IPS DF 4.7 (cell line): Measurements from ENCODE around the gene AP3S1.
"Not testable (repeated sequence)": the region's sequence is repeated elsewhere in the genome, so short reads cannot be mapped to it uniquely, and the experiment has no call there.

Experiments used
- DNase-seq: peaks from one replicate; pipeline ENCODE4 v3.0.0-alpha.2; 2013; ENCODE audit warnings: low spot score; ENCODE audit errors: extremely low read depth

The AP3S1 gene

DNA sequence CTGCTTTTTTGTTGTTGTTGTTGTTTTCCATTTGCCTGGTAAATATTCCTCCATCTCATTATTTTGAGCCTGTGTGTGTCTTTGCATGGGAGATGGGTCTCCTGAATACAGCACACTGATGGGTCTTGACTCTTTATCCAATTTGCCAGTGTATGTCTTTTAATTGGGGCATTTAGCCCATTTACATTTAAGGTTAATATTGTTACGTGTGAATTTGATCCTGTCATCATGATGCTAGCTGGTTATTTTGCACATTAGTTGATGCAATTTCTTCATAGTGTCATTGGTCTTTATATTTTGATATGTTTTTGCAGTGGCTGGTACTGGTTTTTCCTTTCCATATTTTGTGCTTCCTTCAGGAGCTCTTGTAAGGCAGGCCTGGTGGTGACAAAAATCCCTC, 16.8 kb upstream of the AP3S1 start:
- DNase-seq, result not testable (repeated sequence)

DNA sequence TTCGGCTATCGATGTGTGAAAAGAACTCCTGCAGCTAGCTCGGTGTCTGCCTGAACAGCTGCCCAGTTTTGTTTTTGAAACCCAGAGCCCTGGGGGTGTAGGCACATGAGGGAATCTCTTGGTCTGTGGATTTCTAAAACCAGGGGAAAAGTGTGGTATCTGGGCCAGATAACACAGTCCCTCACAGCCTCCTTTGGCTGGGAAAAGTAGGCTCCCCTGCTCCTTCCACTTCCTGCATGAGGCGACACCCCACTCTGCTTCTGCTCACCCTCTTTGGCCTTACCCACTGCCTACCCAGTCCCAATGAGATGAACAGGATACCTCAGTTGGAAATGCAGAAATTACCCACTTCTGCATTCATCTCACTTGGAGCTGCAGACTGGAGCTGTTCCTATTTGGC, 15.8 kb upstream of the AP3S1 start:
- no peak for DNase-seq

DNA sequence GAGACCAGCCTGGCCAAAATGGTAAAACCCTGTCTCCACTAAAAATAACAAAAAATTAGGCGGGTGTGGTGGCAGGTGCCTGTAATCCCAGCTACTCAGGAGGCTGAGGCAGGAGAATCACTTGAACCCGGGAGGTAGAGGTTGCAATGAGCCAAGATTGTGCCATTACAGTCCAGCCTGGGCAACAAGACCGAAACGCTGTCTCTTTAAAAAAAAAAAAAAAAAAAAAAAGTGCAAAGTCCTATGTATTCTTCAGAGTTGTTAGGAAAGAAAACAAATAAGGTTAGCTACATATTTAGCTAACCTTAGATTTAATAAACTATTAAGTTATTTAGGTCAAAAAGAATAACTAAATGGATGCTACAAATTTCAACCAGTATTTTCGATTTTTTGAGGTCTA, 11.8 kb upstream of the AP3S1 start:
- no peak for DNase-seq

DNA sequence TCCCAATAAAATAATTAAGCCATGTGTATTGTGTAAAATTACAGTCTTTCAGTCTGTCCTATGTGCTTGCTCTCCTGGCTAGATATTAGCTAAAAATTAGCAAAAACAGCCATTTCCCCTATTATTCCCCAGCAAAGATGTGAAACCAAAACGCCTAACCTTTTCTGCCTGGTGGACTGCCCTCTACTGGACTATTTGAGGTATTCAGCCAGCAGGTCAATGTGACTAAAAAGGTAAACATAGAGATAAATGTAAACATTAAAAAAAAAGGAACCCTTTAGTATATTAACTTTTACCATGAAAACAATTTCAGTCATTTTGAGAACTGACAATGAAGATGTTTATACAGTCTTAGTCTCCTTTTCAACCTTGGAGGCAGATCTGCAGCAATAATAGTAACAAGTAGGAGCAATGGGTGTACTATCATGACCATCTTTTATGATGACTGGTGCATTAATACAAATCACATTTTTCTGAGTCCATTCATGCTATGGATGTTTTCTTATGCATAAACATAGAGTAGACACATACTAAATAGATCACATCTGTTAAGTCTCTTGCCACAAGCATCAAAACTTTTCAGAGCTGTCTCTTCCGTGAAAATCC, 10.5 kb upstream of the AP3S1 start:
- no peak for DNase-seq

DNA sequence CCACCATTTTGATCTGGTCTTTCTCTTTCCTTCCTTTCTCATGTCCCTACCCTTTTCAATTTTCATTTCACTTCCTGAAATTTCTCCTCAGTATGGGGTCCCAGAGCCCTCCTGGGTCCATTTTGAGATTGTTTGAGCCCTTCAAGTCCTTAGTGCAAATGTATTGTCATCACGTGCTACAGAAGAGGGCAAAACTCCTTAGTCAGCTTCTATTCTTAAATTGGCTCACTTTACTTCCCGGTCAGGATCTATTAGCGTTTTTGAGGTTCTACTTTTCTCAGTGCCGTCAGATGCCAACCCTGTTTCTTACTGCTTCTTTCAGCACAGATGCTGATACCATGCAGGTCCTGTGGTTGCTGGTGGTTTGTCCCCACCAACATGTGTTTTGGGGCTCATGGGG, 6.3 kb upstream of the AP3S1 start:
- no peak for DNase-seq

DNA sequence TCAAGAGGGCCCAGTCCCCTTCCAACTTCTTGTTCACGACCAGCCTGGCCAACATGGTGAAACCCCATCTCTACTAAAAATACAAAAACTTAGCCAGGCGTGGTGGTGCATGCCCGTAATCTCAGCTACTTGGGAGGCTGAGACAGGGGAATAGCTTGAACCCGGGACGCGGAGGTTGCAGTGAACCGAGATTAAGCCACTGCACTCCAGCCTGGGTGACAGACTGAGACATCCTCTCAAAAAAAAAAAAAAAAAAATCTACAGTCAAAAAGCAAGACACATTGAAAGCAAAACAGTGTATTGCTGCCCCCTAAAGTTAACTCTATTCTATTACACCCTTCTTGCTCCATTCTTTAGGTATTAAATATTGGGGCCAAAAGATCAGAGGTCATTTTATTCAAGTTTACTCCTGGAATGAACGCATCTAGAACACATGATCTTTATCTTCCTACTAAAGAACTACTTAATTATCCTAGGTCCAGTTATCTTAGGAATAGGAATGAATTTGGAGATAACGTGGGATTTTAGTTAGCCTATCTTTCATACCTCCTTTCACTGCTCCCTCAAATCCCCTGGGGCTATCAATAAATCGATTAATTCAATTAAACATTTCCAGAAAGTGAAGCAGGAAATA, 2.7 kb upstream of the AP3S1 start:
- DNase-seq, result no peak

DNA sequence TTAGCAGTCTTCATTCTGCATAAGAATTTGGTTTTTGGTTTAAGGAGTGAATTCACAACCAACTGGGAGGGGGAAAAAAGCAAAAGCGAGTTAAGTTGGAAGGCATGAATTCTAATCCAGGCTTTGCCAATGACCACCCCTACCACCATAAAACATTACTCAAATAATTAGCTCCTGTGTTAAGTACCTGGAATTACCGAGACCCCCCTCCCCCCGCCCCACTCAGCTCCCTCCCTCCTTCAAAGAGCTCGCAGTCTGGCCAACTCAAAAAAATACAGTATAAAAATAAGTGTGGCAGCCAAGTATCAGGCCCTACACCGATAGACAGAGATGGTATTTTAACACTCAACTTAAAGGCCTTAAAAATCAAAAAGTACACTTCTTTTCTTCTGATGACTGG, 862 bp upstream of the AP3S1 start:
- no peak for DNase-seq

DNA sequence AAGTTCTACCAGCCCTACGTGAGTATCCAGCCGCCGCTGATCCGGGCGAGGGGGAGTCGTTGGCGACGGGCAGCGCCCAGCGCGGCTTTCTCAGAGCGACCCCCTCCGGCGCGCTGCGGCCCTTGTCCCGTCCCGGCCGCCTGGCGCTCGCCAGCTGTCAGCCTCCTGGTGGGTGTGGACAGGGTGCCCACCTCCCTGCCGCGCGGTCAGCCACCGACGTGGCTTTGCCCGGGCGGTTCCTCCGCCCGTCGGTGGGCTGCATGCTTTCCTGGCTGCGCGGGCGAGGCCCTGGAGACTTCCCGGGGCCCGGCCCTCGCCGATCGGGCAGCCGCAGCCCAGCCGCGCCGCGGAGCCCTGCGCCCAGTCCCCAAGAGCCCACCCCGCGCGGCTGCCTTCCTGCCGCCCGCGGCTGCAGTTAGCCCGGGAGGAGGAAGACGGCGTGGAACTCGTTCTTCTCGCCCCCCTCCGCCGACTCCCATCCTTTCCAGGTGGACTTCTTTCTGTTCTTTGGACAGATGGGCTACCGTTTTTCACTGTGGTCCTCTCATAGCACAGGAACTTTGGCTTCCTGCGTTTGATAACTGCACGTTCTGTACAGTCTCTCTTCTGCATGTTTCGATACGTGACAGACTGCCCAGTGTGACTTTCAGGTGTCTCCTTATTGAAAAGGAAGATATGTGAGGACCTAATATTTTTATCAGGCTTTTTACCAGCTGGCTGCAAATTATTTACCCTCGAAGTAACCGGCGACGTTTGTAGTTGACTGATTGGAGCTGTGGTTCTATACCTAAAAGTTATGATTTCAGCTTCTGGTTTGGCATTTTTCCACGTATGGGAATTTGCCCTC, 577 bp downstream of the AP3S1 start:
- DNase-seq, result no peak

DNA sequence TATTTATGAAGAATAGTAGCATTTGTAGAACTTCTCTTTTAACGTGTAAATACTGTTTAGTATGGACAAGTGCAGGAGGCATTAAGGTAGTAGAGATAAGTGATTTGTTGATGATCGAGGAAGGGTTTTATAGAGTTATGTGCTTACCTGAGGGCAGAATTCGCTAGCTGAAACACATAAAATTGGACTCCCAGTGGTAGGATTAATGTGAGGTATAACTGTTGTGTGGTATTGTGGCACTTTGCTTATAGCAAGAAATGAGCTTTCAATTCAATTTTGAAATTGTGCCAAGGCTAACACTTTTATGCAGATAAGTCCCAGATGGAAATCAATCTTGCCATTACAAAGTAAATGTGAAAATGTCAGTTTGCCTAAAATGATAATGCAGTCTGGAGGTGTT, 1.2 kb downstream of the AP3S1 start:
- no peak for DNase-seq

DNA sequence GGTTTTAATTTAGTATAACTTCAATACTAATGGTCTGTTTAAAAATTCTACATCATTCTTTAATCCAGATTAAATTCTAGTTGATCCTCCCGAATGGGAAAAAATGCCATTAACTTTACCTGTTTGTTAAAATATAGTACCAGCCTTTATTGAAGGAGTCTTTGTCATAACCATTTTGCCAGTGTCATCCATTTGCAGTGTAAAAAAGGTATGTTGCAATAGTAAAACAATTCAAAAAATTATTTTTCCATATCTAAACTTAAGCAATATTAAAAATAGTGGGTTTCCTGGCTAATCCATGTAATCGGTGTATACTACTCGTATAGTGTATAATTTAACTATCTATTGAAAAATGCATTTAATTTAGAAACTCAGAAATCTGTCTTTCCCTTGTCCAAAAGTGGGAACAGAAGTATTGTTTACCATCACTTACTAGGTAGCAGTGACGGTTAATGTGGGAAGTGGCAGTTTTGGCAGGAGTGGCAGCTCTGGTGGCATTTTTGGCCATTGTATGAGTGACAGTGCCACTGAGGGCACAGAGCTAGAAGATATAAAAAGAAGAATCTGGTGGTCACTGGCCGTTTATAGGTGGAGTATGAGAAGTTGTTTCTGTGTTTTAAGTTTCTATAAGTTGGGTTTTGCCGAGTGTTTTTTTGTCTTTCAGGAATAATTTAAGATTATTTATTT, 1.9 kb downstream of the AP3S1 start:
- no peak for DNase-seq

DNA sequence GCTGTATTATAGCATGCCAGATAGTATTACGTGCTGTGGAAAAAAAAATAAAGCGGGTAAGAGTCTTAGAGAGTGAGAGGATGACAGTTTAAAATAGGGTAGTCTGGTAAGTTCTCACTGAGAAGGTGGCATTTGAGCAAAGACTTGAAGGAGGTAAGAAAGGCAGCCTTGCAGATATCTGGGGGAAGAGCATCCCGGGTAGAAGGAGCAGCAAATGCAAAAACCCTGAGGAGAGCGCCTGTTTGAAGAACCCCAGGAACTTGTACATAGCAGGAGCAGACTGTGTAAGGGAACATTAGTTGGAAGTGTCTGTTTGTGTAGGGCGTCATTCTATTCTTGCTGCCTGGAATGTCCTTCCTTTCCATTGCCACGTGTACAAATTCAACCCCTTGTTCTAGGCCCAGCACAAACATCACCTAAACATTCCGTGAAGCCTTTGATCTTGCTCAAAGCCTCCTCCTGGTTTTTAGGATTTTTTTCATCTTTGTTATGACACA, 2.6 kb downstream of the AP3S1 start:
- DNase-seq, result no peak

DNA sequence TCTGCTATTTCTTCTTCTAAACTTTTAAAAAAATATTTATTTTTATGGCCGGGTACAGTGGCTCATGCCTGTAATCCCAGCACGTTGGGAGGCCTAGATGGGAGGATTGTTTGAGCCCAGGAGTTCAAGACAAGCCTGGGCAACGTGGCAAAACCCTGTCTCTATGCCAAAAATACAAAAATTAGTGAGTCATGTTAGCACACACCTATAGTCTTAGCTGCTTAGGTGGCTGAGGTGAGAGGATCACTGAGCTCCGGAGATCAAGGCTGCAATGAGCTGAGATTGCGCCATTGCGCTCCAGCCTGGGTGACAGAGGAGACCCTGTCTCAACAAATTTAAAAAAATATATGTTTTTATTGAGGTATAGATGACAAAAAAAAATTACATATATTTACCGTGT, 5.6 kb downstream of the AP3S1 start:
- no peak for DNase-seq

DNA sequence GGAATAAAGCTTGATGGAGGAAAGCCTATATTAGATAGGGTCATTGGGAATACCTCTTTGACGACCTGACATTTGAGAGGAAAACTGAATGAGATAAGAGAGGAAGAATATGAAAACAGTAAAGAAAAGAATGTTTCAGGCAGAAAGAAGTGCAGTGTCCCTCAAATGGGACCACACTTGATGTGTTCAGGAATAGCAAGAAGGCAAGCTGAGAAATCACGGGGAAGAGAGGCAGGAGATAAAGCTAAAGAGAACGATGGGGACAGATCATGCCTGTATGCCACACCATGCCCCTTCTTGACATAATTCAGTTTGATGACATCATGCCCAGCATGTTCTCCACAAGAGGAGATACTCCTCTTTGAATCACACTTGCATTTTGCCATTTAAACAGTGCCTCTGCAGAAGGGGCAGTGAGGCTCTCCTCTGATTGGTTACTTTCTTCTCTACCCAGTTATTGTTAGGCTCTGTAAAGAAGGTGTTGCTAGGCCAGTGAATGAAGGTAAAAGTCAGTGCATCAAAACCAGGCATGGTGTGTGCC, 7.6 kb downstream of the AP3S1 start:
- DNase-seq, result no peak

DNA sequence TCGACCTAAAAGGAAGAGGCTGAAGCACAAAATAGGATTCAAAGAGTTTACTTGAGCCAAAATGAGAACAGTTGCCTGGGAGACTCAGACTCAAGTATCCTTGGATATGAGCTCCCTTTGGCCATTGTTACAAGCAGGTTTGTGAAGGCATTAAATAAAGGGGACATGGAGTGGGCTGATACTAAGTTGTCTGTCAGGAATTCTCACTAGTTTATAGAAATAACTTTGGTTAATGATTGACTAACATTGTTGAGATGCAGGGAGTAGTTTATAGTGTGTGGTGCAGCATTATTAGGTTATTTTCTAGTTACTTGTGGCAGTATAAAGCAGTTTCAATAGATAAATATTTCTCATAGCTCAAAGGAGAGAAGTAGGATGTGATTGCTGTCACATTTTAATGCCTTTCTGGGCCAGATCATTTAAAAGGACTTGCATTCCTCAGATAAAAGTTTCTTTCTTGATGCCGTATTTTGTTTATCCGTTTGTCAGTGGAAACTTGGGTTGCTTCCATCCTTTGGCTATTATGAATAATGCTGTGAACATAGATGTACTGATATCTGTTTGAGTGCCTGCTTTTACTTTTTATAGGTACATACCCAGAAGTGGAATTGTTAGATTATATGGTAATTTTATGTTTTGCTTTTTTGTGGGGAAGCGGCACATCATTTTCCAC, 9.1 kb downstream of the AP3S1 start:
- no peak for DNase-seq

DNA sequence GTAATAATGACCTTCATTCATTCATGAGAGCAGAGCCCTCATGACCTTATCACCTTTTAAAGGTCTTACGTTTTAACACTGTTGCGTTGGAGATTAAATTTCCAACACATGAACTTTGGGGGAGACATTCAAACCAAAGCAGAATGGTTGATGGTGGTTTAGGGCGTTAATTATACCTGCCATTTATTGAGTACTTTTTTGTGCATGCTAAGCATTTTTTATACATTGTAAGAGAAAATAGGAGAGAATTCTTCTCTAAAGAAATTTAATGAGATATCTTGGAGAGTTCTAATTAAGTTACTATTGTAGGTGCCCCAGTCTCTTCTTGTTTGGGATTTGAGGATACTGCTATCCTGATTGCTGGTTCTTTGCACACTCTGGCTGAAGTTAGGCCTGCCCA, 12.4 kb downstream of the AP3S1 start:
- DNase-seq, result no peak

DNA sequence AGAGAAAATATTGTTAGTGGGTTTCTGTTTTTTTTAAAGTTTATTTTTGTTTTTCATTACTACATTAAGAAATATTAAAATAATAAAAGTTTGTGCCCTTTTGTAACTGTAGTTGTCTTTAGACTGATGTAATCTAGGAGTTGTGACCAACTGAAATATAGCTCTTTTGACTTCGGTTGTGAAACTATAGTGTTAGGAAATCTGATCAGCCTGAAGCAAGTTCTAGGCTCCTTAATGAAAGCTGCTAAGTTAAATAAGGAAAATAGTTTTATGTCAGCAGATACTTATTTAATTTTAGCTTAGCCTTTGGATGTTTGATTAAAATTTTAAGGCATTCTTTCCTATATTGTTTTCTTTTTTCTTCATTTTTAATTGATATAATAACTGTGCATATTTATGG, 14.2 kb downstream of the AP3S1 start:
- DNase-seq, result no peak

DNA sequence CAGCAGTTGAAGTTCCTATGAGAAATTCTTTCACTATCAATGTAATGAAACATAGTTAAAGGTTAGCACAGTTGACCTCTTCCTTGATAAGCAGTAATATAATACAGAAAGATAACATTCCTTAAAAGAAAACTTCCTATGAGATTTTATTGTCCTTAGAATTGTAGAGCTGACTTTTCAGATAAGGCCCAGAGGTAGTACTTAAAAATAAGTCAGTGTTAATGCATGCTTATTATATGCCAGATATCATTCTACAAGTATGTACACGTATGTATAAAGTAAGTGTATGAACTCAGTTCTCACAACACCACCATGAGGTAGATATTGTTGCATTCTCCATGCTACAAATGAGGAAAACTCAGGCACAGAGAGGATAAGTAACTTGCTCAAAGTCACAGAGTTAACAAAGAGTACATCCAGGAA, 15.3 kb downstream of the AP3S1 start:
- DNase-seq, result no peak

DNA sequence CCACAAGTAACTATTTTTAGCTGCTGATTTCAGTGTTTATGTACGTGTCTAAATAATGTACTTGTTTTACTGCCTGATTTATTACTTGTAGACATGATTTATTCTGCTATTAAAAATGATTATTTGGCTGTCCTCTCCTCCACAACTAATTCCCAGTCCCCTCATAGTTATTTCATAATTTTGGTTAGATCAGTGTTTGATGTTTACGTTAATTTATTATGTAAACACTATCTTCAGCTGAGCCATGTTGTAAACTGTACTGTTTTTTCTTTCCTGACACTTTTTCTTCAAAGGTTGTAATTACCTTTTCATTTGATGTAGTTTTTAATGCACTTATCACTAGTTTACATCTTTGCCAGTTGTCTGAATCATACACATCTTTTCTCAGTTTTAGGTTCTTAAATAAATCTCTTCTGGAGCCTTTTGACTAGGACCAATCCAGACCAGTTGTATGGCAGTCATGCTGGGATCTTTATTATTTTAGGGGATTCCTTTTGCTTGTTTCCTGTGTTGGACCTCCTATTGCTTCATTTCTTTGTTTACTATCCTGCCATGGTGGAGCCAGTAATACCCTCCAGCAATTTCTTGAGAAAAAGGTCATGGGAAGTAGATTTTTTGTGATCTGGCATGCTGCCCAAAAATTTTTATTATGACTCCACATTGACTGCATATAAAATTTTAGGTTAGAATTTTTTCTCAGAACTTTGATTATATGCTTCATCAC, 16.1 kb downstream of the AP3S1 start:
- DNase-seq, result no peak

DNA sequence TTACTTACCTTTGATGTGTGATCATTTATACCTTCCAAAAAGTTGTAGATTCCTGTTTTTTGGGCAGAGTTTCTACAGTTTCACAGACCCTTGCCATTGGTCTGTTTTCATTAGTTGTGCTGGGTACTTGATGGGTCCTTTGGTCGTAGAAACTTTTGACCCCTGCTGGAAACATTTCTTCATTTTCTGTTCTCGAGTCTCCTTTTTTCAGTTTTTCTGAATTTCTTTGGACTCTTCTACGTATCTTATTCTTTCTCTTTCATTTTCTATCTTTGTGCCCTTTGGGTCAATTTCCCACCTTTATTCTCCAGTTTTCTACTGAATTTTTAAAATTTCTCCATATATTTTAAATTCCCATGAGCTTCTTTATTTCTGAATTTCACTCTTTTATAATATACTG, 16.7 kb downstream of the AP3S1 start:
- DNase-seq, result no peak

DNA sequence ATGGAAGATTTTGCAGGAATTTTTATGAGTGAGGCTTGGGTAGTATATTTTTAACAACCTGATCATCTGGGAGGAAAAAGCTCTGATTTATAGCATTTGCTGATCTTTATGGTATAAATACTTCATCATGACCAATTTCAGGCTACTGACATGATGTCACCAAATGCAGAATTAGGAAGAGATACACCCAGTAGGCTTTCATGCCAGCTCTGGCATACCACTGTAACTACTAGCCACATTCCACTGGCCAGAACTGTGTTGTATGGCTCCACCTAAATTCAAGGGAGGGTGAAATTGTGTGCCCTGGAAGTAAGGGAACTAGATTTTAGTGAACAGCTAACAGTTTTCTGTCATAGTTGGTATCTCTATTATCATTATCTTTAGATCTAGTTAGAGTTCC, 17.6 kb downstream of the AP3S1 start:
- no peak for DNase-seq
